B cell (primary cell): Measurements from ENCODE around the gene PDCD5.

ENCODE experiments used
- EZH2 ChIP-seq: IDR thresholded peaks from 2 replicates; pipeline ENCODE4 v1.6.1; 2012; ENCODE audit warnings: borderline replicate concordance, low read depth, mild to moderate bottlenecking, moderate library complexity, low read length; ENCODE audit not compliant: insufficient read depth, poor library complexity, severe bottlenecking
- TF ChIP-seq, protein P1 (sequence below): fragments of 200-600 bp; IDR thresholded peaks from one replicate; pipeline ENCODE4 v1.8.0; 2022; ENCODE audit warnings: antibody characterized with exemption, mild to moderate bottlenecking

DNA sequence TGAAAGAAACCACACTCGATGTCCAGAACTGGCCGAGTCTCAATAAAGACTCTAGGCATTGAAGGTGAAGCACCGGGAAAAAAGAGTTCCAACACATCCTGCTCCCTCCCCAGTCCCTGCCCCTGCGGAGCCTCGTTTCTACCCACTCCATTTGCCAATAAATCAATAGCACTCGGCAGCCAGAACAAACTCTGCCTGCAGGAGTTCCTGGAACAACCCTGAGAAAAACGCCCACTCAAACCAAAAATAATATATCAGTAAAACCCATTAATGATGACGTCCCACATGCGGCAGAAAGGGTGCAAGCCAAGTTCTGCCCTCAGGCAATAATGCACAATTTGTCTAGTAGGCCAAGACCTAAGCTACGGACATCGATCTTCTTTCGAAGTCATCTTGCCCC, 41.0 kb downstream of the PDCD5 start:
- no peak for TF ChIP-seq EZH2
- TF ChIP-seq, protein P1, sequence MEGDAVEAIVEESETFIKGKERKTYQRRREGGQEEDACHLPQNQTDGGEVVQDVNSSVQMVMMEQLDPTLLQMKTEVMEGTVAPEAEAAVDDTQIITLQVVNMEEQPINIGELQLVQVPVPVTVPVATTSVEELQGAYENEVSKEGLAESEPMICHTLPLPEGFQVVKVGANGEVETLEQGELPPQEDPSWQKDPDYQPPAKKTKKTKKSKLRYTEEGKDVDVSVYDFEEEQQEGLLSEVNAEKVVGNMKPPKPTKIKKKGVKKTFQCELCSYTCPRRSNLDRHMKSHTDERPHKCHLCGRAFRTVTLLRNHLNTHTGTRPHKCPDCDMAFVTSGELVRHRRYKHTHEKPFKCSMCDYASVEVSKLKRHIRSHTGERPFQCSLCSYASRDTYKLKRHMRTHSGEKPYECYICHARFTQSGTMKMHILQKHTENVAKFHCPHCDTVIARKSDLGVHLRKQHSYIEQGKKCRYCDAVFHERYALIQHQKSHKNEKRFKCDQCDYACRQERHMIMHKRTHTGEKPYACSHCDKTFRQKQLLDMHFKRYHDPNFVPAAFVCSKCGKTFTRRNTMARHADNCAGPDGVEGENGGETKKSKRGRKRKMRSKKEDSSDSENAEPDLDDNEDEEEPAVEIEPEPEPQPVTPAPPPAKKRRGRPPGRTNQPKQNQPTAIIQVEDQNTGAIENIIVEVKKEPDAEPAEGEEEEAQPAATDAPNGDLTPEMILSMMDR, result no peak
